ENCODE results near the gene PRPH2.

DNA sequence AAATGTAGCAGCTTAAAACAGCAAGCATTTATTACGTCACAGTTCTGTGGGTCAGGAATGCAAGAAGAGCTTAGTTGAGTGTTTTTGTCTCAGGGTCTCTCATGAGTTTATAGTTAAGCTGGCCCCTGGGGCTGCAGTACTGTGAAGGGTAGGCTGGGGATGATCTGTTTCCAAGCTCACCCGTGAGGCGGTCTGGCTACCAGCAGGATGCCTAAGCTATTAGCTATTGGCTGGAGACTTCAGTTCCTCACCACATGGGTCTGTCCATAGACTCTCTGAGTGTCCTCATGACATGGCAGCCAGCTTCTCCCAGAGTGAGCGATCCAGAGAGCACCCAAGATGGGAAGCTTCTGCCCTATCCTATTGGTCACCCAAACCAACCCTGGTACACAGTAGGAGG, 46.7 kb upstream of the PRPH2 start:
- TF ChIP-seq POLR2A (IDR thresholded peaks at IDR 0.05) = no peak
- TF ChIP-seq, protein P1, sequence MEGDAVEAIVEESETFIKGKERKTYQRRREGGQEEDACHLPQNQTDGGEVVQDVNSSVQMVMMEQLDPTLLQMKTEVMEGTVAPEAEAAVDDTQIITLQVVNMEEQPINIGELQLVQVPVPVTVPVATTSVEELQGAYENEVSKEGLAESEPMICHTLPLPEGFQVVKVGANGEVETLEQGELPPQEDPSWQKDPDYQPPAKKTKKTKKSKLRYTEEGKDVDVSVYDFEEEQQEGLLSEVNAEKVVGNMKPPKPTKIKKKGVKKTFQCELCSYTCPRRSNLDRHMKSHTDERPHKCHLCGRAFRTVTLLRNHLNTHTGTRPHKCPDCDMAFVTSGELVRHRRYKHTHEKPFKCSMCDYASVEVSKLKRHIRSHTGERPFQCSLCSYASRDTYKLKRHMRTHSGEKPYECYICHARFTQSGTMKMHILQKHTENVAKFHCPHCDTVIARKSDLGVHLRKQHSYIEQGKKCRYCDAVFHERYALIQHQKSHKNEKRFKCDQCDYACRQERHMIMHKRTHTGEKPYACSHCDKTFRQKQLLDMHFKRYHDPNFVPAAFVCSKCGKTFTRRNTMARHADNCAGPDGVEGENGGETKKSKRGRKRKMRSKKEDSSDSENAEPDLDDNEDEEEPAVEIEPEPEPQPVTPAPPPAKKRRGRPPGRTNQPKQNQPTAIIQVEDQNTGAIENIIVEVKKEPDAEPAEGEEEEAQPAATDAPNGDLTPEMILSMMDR (IDR thresholded peaks at IDR 0.05) = no peak

Measured in heart left ventricle (tissue), 13 donors.